C4-2B (cell line): ENCODE data around the gene PPARG.

Experiments used
- H3K27ac ChIP-seq: fragments of 450-650 bp; 2 replicates; pipeline ENCODE4 v1.5.1; 2017
- CTCF ChIP-seq: fragments of 450-650 bp; conservative IDR thresholded peaks from 2 replicates; pipeline ENCODE4 v1.5.1; 2017; ENCODE audit warnings: mild to moderate bottlenecking
- ZFX ChIP-seq: fragments of 450-650 bp; IDR thresholded peaks from 2 replicates; pipeline ENCODE4 v1.6.1; 2017

Gene PPARG

GRCh38 chr3:12394569-12395271 is 105.8 kb downstream of the PPARG start:
- TF ChIP-seq ZFX (no peak), CTCF (no peak)
- H3K27ac ChIP-seq: no peak overlapping the region

- TF ChIP-seq CTCF (no peak), ZFX (no peak)
These were observed 106.6 kb downstream of the PPARG start for GRCh38 chr3:12395349-12396012.

GRCh38 chr3:12396471-12396870 is 107.6 kb downstream of the PPARG start:
- H3K27ac ChIP-seq: no peak overlapping the region
- TF ChIP-seq ZFX: no peak
- TF ChIP-seq CTCF: no peak

More at GRCh38 chr3:12395349-12396012, 106.6 kb downstream of the PPARG start:
- no peak overlapping the region for H3K27ac ChIP-seq

- TF ChIP-seq ZFX: no peak
- no peak for TF ChIP-seq CTCF
- H3K27ac ChIP-seq: no peak overlapping the region
These were observed 110.4 kb downstream of the PPARG start for GRCh38 chr3:12399226-12399625.

- no peak overlapping the region for H3K27ac ChIP-seq
- TF ChIP-seq ZFX (no peak), CTCF (no peak)
These were observed 111.8 kb downstream of the PPARG start for GRCh38 chr3:12400616-12401194.

- TF ChIP-seq ZFX (no peak), CTCF (no peak)
- H3K27ac ChIP-seq: no peak overlapping the region
These were observed 112.3 kb downstream of the PPARG start for GRCh38 chr3:12401208-12401607.
